ENCODE results near the gene GOLGA6C. TPM values are rescaled to one million over a fixed set of nuclear protein-coding genes. Genes with fewer than 3 reads are reported as not detected.
"Not testable (repeated sequence)": the region's sequence is repeated elsewhere in the genome, so short reads cannot be mapped to it uniquely, and the experiment has no call there.

Gene GOLGA6C
- total and polyA plus RNA-seq, 9 of the 15 experiments (the other 6 are each of a cell fraction or from before 2014, with no cell fraction given), result not detected

DNA sequence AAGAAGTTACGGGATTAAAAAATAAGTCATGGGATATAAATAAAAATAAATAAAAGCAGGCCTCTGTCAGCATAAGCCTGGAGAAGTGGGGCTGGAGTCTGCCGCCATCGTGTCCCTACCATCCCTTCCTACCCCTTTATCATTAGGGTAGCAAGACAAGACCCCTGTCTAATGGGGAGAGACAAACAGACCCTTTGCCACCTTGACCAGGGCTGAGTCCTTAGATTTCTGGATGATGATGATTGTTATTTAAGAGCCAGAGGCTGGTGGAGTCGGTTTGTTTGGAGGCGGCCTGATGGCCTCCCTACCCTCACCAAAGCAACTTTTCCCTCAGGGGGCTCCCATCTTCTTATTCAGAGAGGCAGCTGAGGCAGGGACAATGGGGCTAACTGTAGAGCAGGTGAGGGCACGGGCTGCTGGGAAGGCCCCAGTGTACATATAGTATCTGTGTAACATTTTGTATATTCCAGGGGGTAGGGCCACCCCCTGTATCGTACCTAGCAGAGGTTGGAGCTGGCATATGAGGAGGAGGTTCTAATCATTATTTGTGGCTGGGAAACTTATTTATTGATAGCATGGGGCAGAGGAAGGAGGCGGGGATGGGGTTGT lies 15.7 kb downstream of the GOLGA6C start:
- ATAC-seq; H3K9me1 ChIP-seq (ENCODE audit: control insufficient read depth, insufficient read depth, low read length); H2AFZ ChIP-seq (ENCODE audit: low read depth, low read length); H3K79me2 ChIP-seq (ENCODE audit: control insufficient read depth, insufficient read depth, low read length); H3K27ac ChIP-seq (ENCODE audit: extremely low read depth, low read depth, low read length); FAIRE-seq; DNase-seq (ENCODE audit: extremely low read depth in 1 of 4, low spot score in 3 of 4); H3K36me3 ChIP-seq (ENCODE audit: control insufficient read depth, insufficient read depth, low read length); in situ Hi-C loops (cut with MboI); H3K27me3 ChIP-seq (ENCODE audit: control insufficient read depth in 2 of 2, insufficient read depth in 2 of 2, low read length in 2 of 2); H3K4me1 ChIP-seq (replicated peaks in 1 of 2; ENCODE audit: control insufficient read depth in 2 of 2, insufficient read depth in 2 of 2, low read length in 2 of 2); intact Hi-C loops (cut with micrococcal nuclease); H4K20me1 ChIP-seq (replicated peaks; ENCODE audit: control insufficient read depth, insufficient read depth, low read length); H3K4me3 ChIP-seq; H3K9ac ChIP-seq (ENCODE audit: insufficient read depth in 1 of 2, low read depth in 2 of 2, low read length in 2 of 2); BruUV-seq (replicated peaks); H3K9me3 ChIP-seq (replicated peaks; ENCODE audit: control insufficient read depth, insufficient read depth, low read depth, low read length); POLR2A ChIA-PET; H3K4me2 ChIP-seq (ENCODE audit: insufficient read depth, low read length): not testable (repeated sequence)
- CTCF ChIA-PET (ENCODE audit: low intra/inter-chr PET ratio), result interaction anchor here (0.6 kb wide), 1 partner anchor 561 kb away, joined by 3 read pairs; no protein-coding TSS in a partner anchor
- 43% methylated on average over 1 of the region's 8 CpGs for WGBS (ENCODE audit: insufficient coverage, low coverage, missing lambda C conversion rate)

DNA sequence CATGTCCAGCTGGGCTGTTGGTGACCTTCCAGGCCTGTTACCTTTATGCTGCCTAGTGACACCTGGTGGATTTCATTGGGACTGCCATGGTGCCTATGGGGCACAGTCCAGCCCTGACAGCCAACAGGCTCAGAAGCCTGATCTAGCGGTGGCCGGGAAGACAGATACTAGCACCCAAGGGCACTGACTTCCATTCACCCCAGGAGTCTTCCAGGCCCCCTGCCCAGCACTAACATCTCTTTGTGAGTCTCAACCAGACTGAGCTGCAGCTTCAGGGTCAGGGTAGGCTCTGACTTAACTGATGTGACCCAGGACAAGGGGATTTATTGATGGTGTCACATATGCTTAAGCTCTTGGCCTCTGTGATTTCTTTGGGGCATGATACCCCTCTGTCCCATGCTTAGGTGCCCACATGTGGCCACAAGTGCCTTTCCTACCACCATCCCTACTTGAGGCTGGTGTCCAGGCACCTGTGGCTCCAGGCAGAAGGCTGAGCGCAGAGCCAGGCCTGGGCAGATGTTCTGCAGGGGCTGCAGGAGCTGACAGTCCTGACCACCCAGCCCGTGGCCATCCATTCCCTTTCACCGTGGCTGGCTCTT lies 16.5 kb downstream of the GOLGA6C start:
- WGBS (ENCODE audit: insufficient coverage, low coverage, missing lambda C conversion rate), result 22% methylated on average over 4 of the region's 5 CpGs
- intact Hi-C loops (cut with micrococcal nuclease); H4K20me1 ChIP-seq (replicated peaks; ENCODE audit: control insufficient read depth, insufficient read depth, low read length); H3K27me3 ChIP-seq (ENCODE audit: control insufficient read depth in 2 of 2, insufficient read depth in 2 of 2, low read length in 2 of 2); CTCF ChIA-PET (ENCODE audit: low intra/inter-chr PET ratio); H3K4me1 ChIP-seq (replicated peaks in 1 of 2; ENCODE audit: control insufficient read depth in 2 of 2, insufficient read depth in 2 of 2, low read length in 2 of 2); POLR2A ChIA-PET; H3K27ac ChIP-seq (ENCODE audit: extremely low read depth, low read depth, low read length); BruUV-seq (replicated peaks); H3K9ac ChIP-seq (ENCODE audit: insufficient read depth in 1 of 2, low read depth in 2 of 2, low read length in 2 of 2); H3K79me2 ChIP-seq (ENCODE audit: control insufficient read depth, insufficient read depth, low read length); H3K4me2 ChIP-seq (ENCODE audit: insufficient read depth, low read length); H2AFZ ChIP-seq (ENCODE audit: low read depth, low read length); H3K9me3 ChIP-seq (replicated peaks; ENCODE audit: control insufficient read depth, insufficient read depth, low read depth, low read length); H3K36me3 ChIP-seq (ENCODE audit: control insufficient read depth, insufficient read depth, low read length); H3K9me1 ChIP-seq (ENCODE audit: control insufficient read depth, insufficient read depth, low read length); H3K4me3 ChIP-seq: not testable (repeated sequence)
- in situ Hi-C loops (cut with MboI), result loop anchor here (25.0 kb wide), 3 partner anchors 937 to 1312 kb away; partner anchors contain the start of gene ISLR2
- peak; percentile 100 for ATAC-seq
- FAIRE-seq, result peak; percentile 70
- 0 out of 2 replicates have a peak, but pooled peaks have one; percentile 25 for TF ChIP-seq HBP1 (CRISPR knock-in tag; IDR thresholded peaks at IDR 0.05)
- 0 out of 2 replicates have a peak, but pooled peaks have one; percentile 1 for TF ChIP-seq SMC3 (conservative IDR thresholded peaks at IDR 0.05; ENCODE audit: insufficient read depth, low read depth, low read length)
- TF ChIP-seq, protein P1, sequence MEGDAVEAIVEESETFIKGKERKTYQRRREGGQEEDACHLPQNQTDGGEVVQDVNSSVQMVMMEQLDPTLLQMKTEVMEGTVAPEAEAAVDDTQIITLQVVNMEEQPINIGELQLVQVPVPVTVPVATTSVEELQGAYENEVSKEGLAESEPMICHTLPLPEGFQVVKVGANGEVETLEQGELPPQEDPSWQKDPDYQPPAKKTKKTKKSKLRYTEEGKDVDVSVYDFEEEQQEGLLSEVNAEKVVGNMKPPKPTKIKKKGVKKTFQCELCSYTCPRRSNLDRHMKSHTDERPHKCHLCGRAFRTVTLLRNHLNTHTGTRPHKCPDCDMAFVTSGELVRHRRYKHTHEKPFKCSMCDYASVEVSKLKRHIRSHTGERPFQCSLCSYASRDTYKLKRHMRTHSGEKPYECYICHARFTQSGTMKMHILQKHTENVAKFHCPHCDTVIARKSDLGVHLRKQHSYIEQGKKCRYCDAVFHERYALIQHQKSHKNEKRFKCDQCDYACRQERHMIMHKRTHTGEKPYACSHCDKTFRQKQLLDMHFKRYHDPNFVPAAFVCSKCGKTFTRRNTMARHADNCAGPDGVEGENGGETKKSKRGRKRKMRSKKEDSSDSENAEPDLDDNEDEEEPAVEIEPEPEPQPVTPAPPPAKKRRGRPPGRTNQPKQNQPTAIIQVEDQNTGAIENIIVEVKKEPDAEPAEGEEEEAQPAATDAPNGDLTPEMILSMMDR (IDR thresholded peaks at IDR 0.05 in 2 of 3, conservative IDR thresholded peaks at IDR 0.05 in 1 of 3; ENCODE audit: insufficient read depth in 2 of 3, low read depth in 1 of 3, low read length in 3 of 3), result peak in 2 of 3 experiments; percentile 26 to 28; a peak in 4 of 6 replicates
- peak; percentile 52; the same call in 1 of the 2 replicates for TF ChIP-seq ZBTB9 (CRISPR knock-in tag; IDR thresholded peaks at IDR 0.05)
- TF ChIP-seq ZBTB17 (CRISPR knock-in tag; IDR thresholded peaks at IDR 0.05), result peak; percentile 35; the same call in 1 of the 2 replicates
- TF ChIP-seq RAD21 (CRISPR knock-in tag; conservative IDR thresholded peaks at IDR 0.05 in 1 of 2, IDR thresholded peaks at IDR 0.05 in 1 of 2), result peak in 1 of 2 experiments; percentile 34; a peak in 3 of 4 replicates
- peak in 1 of 2 experiments; percentile 10; a peak in 1 of 4 replicates for TF ChIP-seq NRF1 (conservative IDR thresholded peaks at IDR 0.05 in 1 of 2, IDR thresholded peaks at IDR 0.05 in 1 of 2)
- peak in 1 of 4 experiments; percentile 0 for DNase-seq (ENCODE audit: extremely low read depth in 1 of 4, low spot score in 3 of 4)
